CD14-positive monocyte (primary cell): ENCODE results near the gene OR52B6. TPM values are rescaled to one million over a fixed set of nuclear protein-coding genes. Genes with fewer than 3 reads are reported as not detected.

ENCODE experiments used
- DNase-seq, 3 donors: peaks; one replicate each; pipeline ENCODE4 v3.0.0-alpha.2; 2011 to 2022
- H2AFZ ChIP-seq: 2 replicates; pipeline ENCODE4 v1.6.0; 2012; ENCODE audit warnings: mild to moderate bottlenecking, low read depth, low read length, inconsistent platforms; ENCODE audit not compliant: insufficient read depth, poor library complexity, severe bottlenecking
- H3K27ac ChIP-seq, 2 donors: 1 replicate in 1 of 2; 2 replicates in 1 of 2; pipeline ENCODE4 v1.5.1; 2012 to 2013; ENCODE audit warnings: low read length in 2 of 2, control low read depth in 1 of 2, inconsistent platforms in 1 of 2, low read depth in 1 of 2, mild to moderate bottlenecking in 1 of 2
- H3K27me3 ChIP-seq, 2 donors: one replicate each; pipeline versions ENCODE4 v1.6.0 to v1.6.1; 2011 to 2013; ENCODE audit warnings: low read length in 2 of 2; ENCODE audit not compliant: control insufficient read depth in 2 of 2, insufficient read depth in 2 of 2
- H3K36me3 ChIP-seq, 2 donors: replicated peaks in 1 of 2; 1 replicate in 1 of 2; 2 replicates in 1 of 2; pipeline versions ENCODE4 v1.5.1 to v1.6.1; 2012 to 2013; ENCODE audit warnings: low read length in 2 of 2, control low read depth in 1 of 2, inconsistent platforms in 1 of 2, mild to moderate bottlenecking in 1 of 2; ENCODE audit not compliant: insufficient read depth in 2 of 2, control insufficient read depth in 1 of 2
- H3K4me1 ChIP-seq, 2 donors: 1 replicate in 1 of 2; 2 replicates in 1 of 2; pipeline versions ENCODE4 v1.5.1 to v1.6.1; 2012 to 2013; ENCODE audit warnings: low read length in 2 of 2, control low read depth in 1 of 2, inconsistent platforms in 1 of 2, mild to moderate bottlenecking in 1 of 2, moderate library complexity in 1 of 2; ENCODE audit not compliant: insufficient read depth in 2 of 2, control insufficient read depth in 1 of 2
- H3K4me2 ChIP-seq: replicated peaks from 2 replicates; pipeline ENCODE3; 2012; ENCODE audit warnings: low read length, moderate library complexity, mild to moderate bottlenecking; ENCODE audit not compliant: poor library complexity, severe bottlenecking; ENCODE audit errors: extremely low read depth
- H3K4me3 ChIP-seq, 3 experiments: fragments of 200-600 bp in 1 of 3; sonication (generic) in 1 of 3; replicated peaks in 1 of 3; 1 replicate in 2 of 3; 2 replicates in 1 of 3; pipeline ENCODE4 v1.5.1; 2011 to 2013; ENCODE audit warnings: low read length in 3 of 3, mild to moderate bottlenecking in 3 of 3, control low read depth in 2 of 3, low read depth in 2 of 3, inconsistent platforms in 1 of 3, moderate library complexity in 1 of 3
- H3K79me2 ChIP-seq: 2 replicates; pipeline ENCODE4 v1.6.0; 2012; ENCODE audit warnings: mild to moderate bottlenecking, control low read depth, inconsistent platforms, low read length, moderate library complexity; ENCODE audit not compliant: insufficient read depth
- H3K9ac ChIP-seq: 2 replicates; pipeline ENCODE4 v1.6.0; 2017; ENCODE audit warnings: low read length, mild to moderate bottlenecking; ENCODE audit not compliant: insufficient read depth, poor library complexity, severe bottlenecking
- H3K9me3 ChIP-seq, 2 donors: replicated peaks in 1 of 2; 1 replicate in 1 of 2; 2 replicates in 1 of 2; pipeline versions ENCODE4 v1.5.1 to v1.6.1; 2012 to 2013; ENCODE audit warnings: low read length in 2 of 2, control low read depth in 1 of 2; ENCODE audit not compliant: control insufficient read depth in 1 of 2, insufficient read depth in 1 of 2
- H4K20me1 ChIP-seq: 2 replicates; pipeline ENCODE4 v1.6.0; 2012; ENCODE audit warnings: mild to moderate bottlenecking, low read length, control low read depth, moderate library complexity; ENCODE audit not compliant: insufficient read depth
- H3K27ac Mint-ChIP-seq, 7 donors: one replicate each; pipeline ENCODE4 v1.8.0; 2020; ENCODE audit warnings: mild to moderate bottlenecking in 7 of 7, mixed read lengths in 7 of 7, moderate library complexity in 6 of 7, inconsistent platforms in 2 of 7
- H3K27me3 Mint-ChIP-seq, 3 donors: one replicate each; pipeline ENCODE4 v1.8.0; 2021 to 2022; ENCODE audit warnings: low read depth in 3 of 3, mild to moderate bottlenecking in 3 of 3, mixed read lengths in 3 of 3, moderate library complexity in 3 of 3, inconsistent platforms in 1 of 3
- H3K36me3 Mint-ChIP-seq, 2 donors: one replicate each; pipeline ENCODE4 v1.8.0; 2020; ENCODE audit warnings: mixed read lengths in 2 of 2, inconsistent platforms in 1 of 2, mild to moderate bottlenecking in 1 of 2
- H3K4me1 Mint-ChIP-seq: one replicate; pipeline ENCODE4 v1.8.0; 2020; ENCODE audit warnings: mild to moderate bottlenecking, mixed read lengths
- H3K4me3 Mint-ChIP-seq, 2 donors: one replicate each; pipeline ENCODE4 v1.8.0; 2020; ENCODE audit warnings: mild to moderate bottlenecking in 2 of 2, mixed read lengths in 2 of 2, moderate library complexity in 1 of 2
- H3K9me3 Mint-ChIP-seq, 7 donors: one replicate each; pipeline ENCODE4 v1.8.0; 2020 to 2022; ENCODE audit warnings: mixed read lengths in 7 of 7, mild to moderate bottlenecking in 6 of 7, moderate library complexity in 6 of 7, inconsistent platforms in 2 of 7
- CTCF ChIP-seq: fragments of 200-600 bp; IDR thresholded peaks from one replicate; pipeline ENCODE4 v1.8.0; 2022; ENCODE audit warnings: antibody characterized with exemption, mild to moderate bottlenecking
- WGBS: methylation state at CpG from one replicate; pipeline ENCODE4 v1.1.5; 2013; ENCODE audit warnings: missing lambda C conversion rate; ENCODE audit not compliant: insufficient coverage; 5-methylcytosine and 5-hydroxymethylcytosine counted together
- intact Hi-C, 2 donors: fragments of 100-400 bp; cut with micrococcal nuclease; formaldehyde crosslinking; loops; one replicate each; pipeline versions ENCODE4 v1.15.0 to v1.15.1; 2023
- polyA plus RNA-seq, 3 donors: library from polyadenylated mRNA; depleted of rRNA in 1 of 3; unstranded in 2 of 3; stranded (reverse) in 1 of 3; fragments of 300-500 nt in 2 of 3; fragments of >200 nt in 1 of 3; fragmentation: Illumina TruSeq in 2 of 3; gene quantifications; 1 replicate in 2 of 3; 2 replicates in 1 of 3; pipeline ENCODE4 v1.2.3, GENCODE V29; 2012 to 2021

OR52B6 gene
- polyA plus RNA-seq, 3 donors, result not detected

GRCh38 chr11:5618807-5619206 lies 38.1 kb downstream of the OR52B6 start:
- intact Hi-C loops, result no loop called here
- H3K9me3 Mint-ChIP-seq, result peaks cover 0 to 2% (median 0%) of the 10 kb centered on the region in 7 donors
- no peak for DNase-seq
- no peaks in the 10 kb centered on the region for H3K36me3 Mint-ChIP-seq
- Histone ChIP-seq H3K36me3 (no peaks in the 10 kb centered on the region), H2AFZ (no peak overlapping the region), H3K9me3 (no peaks in the 10 kb centered on the region), H3K27ac (no peak overlapping the region), H3K27me3 (no peaks in the 10 kb centered on the region), H3K4me3 (no peak overlapping the region), H3K9ac (no peak overlapping the region), H3K4me1 (peaks cover 0 to 2% of the 10 kb centered on the region in 2 donors), H4K20me1 (no peaks in the 10 kb centered on the region), H3K79me2 (no peaks in the 10 kb centered on the region), H3K4me2 (no peak overlapping the region)
- no peak for TF ChIP-seq CTCF
- H3K27ac Mint-ChIP-seq, result no peak overlapping the region
- no CpG with 5 or more reads among the region's 3 CpGs for WGBS
- no peaks in the 10 kb centered on the region for H3K4me1 Mint-ChIP-seq
- H3K27me3 Mint-ChIP-seq, result no peaks in the 10 kb centered on the region
- H3K4me3 Mint-ChIP-seq, result no peak overlapping the region

- no peak overlapping the region for H3K9ac ChIP-seq
- no peaks in the 10 kb centered on the region for H3K36me3 ChIP-seq
- no peaks in the 10 kb centered on the region for H3K9me3 ChIP-seq
- peaks cover 13 to 19% of the 10 kb centered on the region in 2 donors for H3K4me1 ChIP-seq
- Mint-ChIP-seq H3K27ac (no peak overlapping the region), H3K4me1 (peaks cover 17% of the 10 kb centered on the region), H3K27me3 (no peaks in the 10 kb centered on the region), H3K36me3 (no peaks in the 10 kb centered on the region), H3K9me3 (peaks cover 0 to 2% (median 0%) of the 10 kb centered on the region in 7 donors), H3K4me3 (no peak overlapping the region)
- DNase-seq, result no peak
- no peak overlapping the region for H3K27ac ChIP-seq
- no peaks in the 10 kb centered on the region for H4K20me1 ChIP-seq
- H3K4me2 ChIP-seq, result no peak overlapping the region
- H2AFZ ChIP-seq, result no peak overlapping the region
- no peak overlapping the region for H3K4me3 ChIP-seq
- H3K27me3 ChIP-seq, result no peaks in the 10 kb centered on the region
- no peak for TF ChIP-seq CTCF
- H3K79me2 ChIP-seq, result peaks cover 11% of the 10 kb centered on the region
- intact Hi-C loops, result loop anchor here in 1 of 2 donors (5.0 kb wide), 1 partner anchor 66 kb away; the partner anchor contains the start of genes TRIM22 and TRIM5
- no CpG with 5 or more reads among the region's 3 CpGs for WGBS
These were observed 40.2 kb downstream of the OR52B6 start for GRCh38 chr11:5620651-5621521.
